Neural cell (in vitro differentiated cells): ENCODE measurements around the gene MRTFB. TPM values are rescaled to one million over a fixed set of nuclear protein-coding genes. Genes with fewer than 3 reads are reported as not detected.
"Not testable (repeated sequence)": the region's sequence is repeated elsewhere in the genome, so short reads cannot be mapped to it uniquely, and the experiment has no call there.

Experiments
- H2AFZ ChIP-seq: fragments of 200-600, 300-800 bp; sonication (generic), shearing (Covaris generic); 2 replicates; pipeline ENCODE4 v1.6.0; 2014; ENCODE audit warnings: low read depth, mild to moderate bottlenecking, antibody characterized with exemption, low read length, moderate library complexity
- H3F3A ChIP-seq: fragments of 200-600 bp; shearing (Covaris generic); 2 replicates; pipeline ENCODE4 v1.6.1; 2016; ENCODE audit warnings: mild to moderate bottlenecking, moderate library complexity, mixed read lengths, antibody characterized with exemption, low read length; ENCODE audit not compliant: insufficient read depth, poor library complexity, severe bottlenecking
- H3K27ac ChIP-seq: fragments of 200-600, 300-800 bp; sonication (generic), shearing (Covaris generic); 2 replicates; pipeline ENCODE4 v1.5.1; 2014; ENCODE audit warnings: mild to moderate bottlenecking, low read length, moderate library complexity
- H3K27me3 ChIP-seq: fragments of 300-800, 200-600 bp; sonication (generic), shearing (Covaris generic); 2 replicates; pipeline ENCODE4 v1.6.0; 2014; ENCODE audit warnings: mild to moderate bottlenecking, low read depth, low read length, moderate library complexity; ENCODE audit not compliant: insufficient read depth
- H3K36me3 ChIP-seq: fragments of 300-800, 200-600 bp; sonication (generic), shearing (Covaris generic); 2 replicates; pipeline ENCODE4 v1.5.1; 2014; ENCODE audit warnings: mild to moderate bottlenecking, antibody characterized with exemption, low read length, moderate library complexity; ENCODE audit not compliant: insufficient read depth
- H3K4me2 ChIP-seq: fragments of 300-800, 200-600 bp; sonication (generic), shearing (Covaris generic); 2 replicates; pipeline ENCODE4 v1.6.0; 2014; ENCODE audit warnings: mild to moderate bottlenecking, low read length
- H3K4me3 ChIP-seq: fragments of 300-800, 200-600 bp; sonication (generic), shearing (Covaris generic); 2 replicates; pipeline ENCODE4 v1.5.1; 2014; ENCODE audit warnings: mild to moderate bottlenecking, low read length, moderate library complexity
- H3K79me2 ChIP-seq: fragments of 200-600 bp; shearing (Covaris generic); replicated peaks from 2 replicates; pipeline ENCODE4 v1.6.0; 2014; ENCODE audit warnings: mild to moderate bottlenecking, low read length, moderate library complexity; ENCODE audit not compliant: insufficient read depth
- H3K9ac ChIP-seq: fragments of 300-800, 200-600 bp; sonication (generic), shearing (Covaris generic); 2 replicates; pipeline ENCODE4 v1.6.1; 2016; ENCODE audit warnings: mild to moderate bottlenecking, low read length, mixed read lengths
- H3K9me2 ChIP-seq: fragments of 200-600 bp; shearing (Covaris generic); 2 replicates; pipeline ENCODE4 v1.6.1; 2016; ENCODE audit warnings: mild to moderate bottlenecking, low read length, mixed read lengths; ENCODE audit not compliant: insufficient read depth
- H3K9me3 ChIP-seq: fragments of 200-600, 300-800 bp; sonication (generic), shearing (Covaris generic); 2 replicates; pipeline ENCODE4 v1.6.1; 2016; ENCODE audit warnings: mild to moderate bottlenecking, mixed run types, low read length, moderate library complexity, mixed read lengths
- H4K20me1 ChIP-seq: fragments of 200-600 bp; shearing (Covaris generic); 2 replicates; pipeline ENCODE4 v1.6.1; 2016; ENCODE audit warnings: mild to moderate bottlenecking, mixed run types; ENCODE audit not compliant: insufficient read depth
- CTCF ChIP-seq: fragments of 450-650 bp; IDR thresholded peaks from 2 replicates; pipeline ENCODE4 v1.5.1; 2014; ENCODE audit warnings: antibody characterized with exemption, mild to moderate bottlenecking, moderate library complexity; ENCODE audit not compliant: poor library complexity, severe bottlenecking
- EP300 ChIP-seq: fragments of 450-650 bp; conservative IDR thresholded peaks from 2 replicates; pipeline ENCODE4 v1.6.1; 2014; ENCODE audit warnings: antibody characterized with exemption, mild to moderate bottlenecking, moderate library complexity; ENCODE audit not compliant: poor library complexity, severe bottlenecking
- EZH2 ChIP-seq: fragments of 200-600, 300-800 bp; shearing (Covaris generic), sonication (generic); IDR thresholded peaks from 2 replicates; pipeline ENCODE4 v1.6.1; 2014; ENCODE audit warnings: antibody characterized with exemption, low read length, borderline replicate concordance, mild to moderate bottlenecking; ENCODE audit not compliant: insufficient read depth, poor library complexity, severe bottlenecking
- MXI1 ChIP-seq: fragments of 450-650 bp; conservative IDR thresholded peaks from 2 replicates; pipeline ENCODE4 v1.6.1; 2014; ENCODE audit warnings: antibody characterized with exemption, mild to moderate bottlenecking; ENCODE audit not compliant: poor library complexity, severe bottlenecking
- POLR2AphosphoS5 ChIP-seq: IDR thresholded peaks from 2 replicates; pipeline ENCODE4 v1.6.1; 2012
- RAD21 ChIP-seq: fragments of 450-650 bp; conservative IDR thresholded peaks from 2 replicates; pipeline ENCODE4 v1.6.1; 2014; ENCODE audit warnings: antibody characterized with exemption, mild to moderate bottlenecking, moderate library complexity
- REST ChIP-seq: IDR thresholded peaks from 2 replicates; pipeline ENCODE4 v1.6.1; 2012; ENCODE audit warnings: borderline replicate concordance
- SMC3 ChIP-seq: fragments of 450-650 bp; conservative IDR thresholded peaks from 2 replicates; pipeline ENCODE4 v1.6.1; 2014; ENCODE audit warnings: antibody characterized with exemption, mild to moderate bottlenecking, moderate library complexity; ENCODE audit not compliant: poor library complexity
- TAF1 ChIP-seq: IDR thresholded peaks from 2 replicates; pipeline ENCODE4 v1.6.1; 2012; ENCODE audit warnings: low read depth
- polyA plus RNA-seq: library from polyadenylated mRNA; depleted of rRNA; stranded (reverse); fragments of >200 nt; gene quantifications from 2 replicates; pipeline ENCODE4 v1.2.3, GENCODE V29; 2014

The MRTFB gene
- polyA plus RNA-seq, 1 donor from 2014 or later = 18.6 TPM

GRCh38 chr16:14182999-14183398, 111.9 kb downstream of the MRTFB start:
- H3K4me2 ChIP-seq = no peak overlapping the region
- H3K79me2 ChIP-seq = no peaks in the 10 kb centered on the region
- H2AFZ ChIP-seq = no peak overlapping the region
- no peak overlapping the region for H3K27ac ChIP-seq
- no peaks in the 10 kb centered on the region for H4K20me1 ChIP-seq
- no peaks in the 10 kb centered on the region for H3K36me3 ChIP-seq
- no peaks in the 10 kb centered on the region for H3K9me2 ChIP-seq
- H3K4me3 ChIP-seq = no peak overlapping the region
- H3F3A ChIP-seq = peaks cover 6% of the 10 kb centered on the region
- H3K27me3 ChIP-seq = no peaks in the 10 kb centered on the region
- TF ChIP-seq EZH2 (no peak), TAF1 (no peak), EP300 (no peak), REST (no peak), CTCF (no peak), POLR2AphosphoS5 (no peak), MXI1 (no peak), SMC3 (no peak), RAD21 (no peak)
- no peaks in the 10 kb centered on the region for H3K9me3 ChIP-seq
- no peak overlapping the region for H3K9ac ChIP-seq

- not testable (repeated sequence) for H3K36me3 ChIP-seq, H3K27ac ChIP-seq, H3K9ac ChIP-seq, H3K9me3 ChIP-seq, H3K27me3 ChIP-seq, H3K4me3 ChIP-seq, H3K9me2 ChIP-seq, H3K79me2 ChIP-seq, H3K4me2 ChIP-seq, H3F3A ChIP-seq, H2AFZ ChIP-seq, H4K20me1 ChIP-seq
Observed at GRCh38 chr16:14183962-14184361, 112.8 kb downstream of the MRTFB start.
